GM19193 (cell line): ENCODE results near the gene PTPN14.

Experiments
- POLR2A ChIP-seq: IDR thresholded peaks from 4 replicates; pipeline ENCODE4 v1.6.1; 2011; ENCODE audit not compliant: insufficient read depth, insufficient read length; ENCODE audit errors: extremely low read depth

The PTPN14 gene

GRCh38 chr1:214318356-214318755, 233.0 kb downstream of the PTPN14 start:
- TF ChIP-seq POLR2A = no peak

GRCh38 chr1:214317734-214318133, 233.7 kb downstream of the PTPN14 start:
- TF ChIP-seq POLR2A = no peak

GRCh38 chr1:214317300-214317699, 234.1 kb downstream of the PTPN14 start:
- no peak for TF ChIP-seq POLR2A

GRCh38 chr1:214316593-214316992, 234.8 kb downstream of the PTPN14 start:
- TF ChIP-seq POLR2A = no peak

GRCh38 chr1:214314178-214314843, 237.1 kb downstream of the PTPN14 start:
- no peak for TF ChIP-seq POLR2A

- no peak for TF ChIP-seq POLR2A
Measured at GRCh38 chr1:214312530-214313051, 238.8 kb downstream of the PTPN14 start.

DNA sequence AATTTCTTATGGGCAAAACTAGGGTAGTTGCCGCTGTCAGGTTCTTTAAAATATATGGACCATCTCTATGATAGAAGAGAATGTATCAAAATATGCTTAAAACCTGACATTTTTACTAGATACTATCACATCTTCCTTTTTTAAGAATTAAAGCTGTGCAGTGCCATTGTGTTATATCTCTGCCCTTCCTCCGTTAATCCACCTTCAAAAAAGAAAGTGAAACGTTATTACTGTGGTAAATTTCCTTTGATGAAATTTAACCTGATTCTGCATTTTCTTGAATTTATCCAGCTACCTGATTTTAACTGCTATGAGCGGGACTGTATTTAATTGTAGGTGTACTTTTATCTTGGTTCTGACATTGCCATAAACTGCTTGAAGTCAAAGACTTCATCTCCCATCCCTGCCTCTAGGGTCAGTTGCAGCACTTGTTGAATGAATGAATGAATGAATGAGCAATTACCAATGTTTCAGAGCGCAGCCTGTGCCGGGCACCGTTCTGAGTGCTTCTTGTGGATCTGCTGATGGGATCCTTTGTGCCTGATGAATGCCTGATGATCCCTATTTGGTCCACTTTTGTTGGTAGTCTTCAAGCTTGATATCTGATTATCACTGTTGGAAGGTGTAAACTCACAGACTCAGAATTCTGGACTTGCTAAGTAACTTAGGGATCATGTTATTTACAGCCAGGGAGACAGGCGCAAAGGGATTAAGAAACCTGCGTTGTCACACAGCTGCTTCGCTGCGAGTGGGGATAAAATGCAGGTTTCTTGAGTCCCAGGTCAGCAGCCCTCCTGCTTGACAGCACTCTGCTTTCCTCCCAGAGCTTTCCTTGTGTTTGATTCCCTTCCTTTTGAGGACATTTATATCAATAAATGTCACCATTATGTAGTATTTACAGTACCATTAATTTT, 240.4 kb downstream of the PTPN14 start:
- no peak for TF ChIP-seq POLR2A

DNA sequence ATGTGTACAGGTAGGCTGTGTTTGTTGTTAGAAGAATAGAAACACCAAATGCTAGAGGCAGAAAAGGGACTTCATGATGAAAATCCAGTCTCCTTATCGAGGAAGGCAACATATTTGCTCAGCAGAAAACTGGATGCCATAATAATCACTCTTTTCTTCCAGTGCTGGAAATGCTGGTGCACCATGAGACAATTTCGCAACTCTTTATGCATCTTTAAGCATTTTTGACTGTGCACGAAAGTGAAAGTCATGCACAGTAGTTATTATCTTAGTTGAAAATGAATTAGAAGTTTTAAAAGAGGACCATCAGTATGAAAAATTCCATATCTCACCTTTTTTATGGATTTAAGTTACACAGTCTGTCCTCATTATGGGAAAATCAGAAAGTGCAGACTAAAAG, 241.4 kb downstream of the PTPN14 start:
- no peak for TF ChIP-seq POLR2A

- no peak for TF ChIP-seq POLR2A
Measured at GRCh38 chr1:214306269-214306668, 245.1 kb downstream of the PTPN14 start.

DNA sequence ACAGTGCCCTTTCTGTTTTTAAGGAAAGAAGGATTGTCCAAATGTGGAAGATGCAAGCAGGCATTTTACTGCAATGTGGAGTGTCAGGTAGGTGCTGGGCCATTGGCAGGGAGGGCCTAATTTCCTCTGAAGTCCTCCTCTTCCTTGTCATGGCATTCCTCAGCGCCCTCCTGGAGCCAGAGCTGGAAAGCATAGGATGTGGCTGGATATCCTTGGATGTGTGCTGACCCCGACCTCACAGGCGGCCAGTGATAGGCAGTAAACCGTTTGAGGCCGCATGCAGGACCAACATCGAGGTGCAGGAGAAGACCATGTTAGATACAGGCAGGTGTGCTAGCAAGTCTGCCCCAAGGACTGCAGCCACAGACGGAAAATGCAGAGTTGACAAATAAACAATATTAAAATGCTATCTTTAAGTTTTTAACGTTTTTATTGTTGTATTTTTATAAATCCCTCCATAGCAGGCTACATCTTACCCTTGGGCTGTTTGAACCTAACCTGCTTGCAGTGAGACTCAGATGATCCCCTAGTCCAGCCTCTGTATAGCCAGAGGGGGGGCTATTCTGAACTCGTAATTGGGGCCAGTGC, 246.1 kb downstream of the PTPN14 start:
- TF ChIP-seq POLR2A = no peak

DNA sequence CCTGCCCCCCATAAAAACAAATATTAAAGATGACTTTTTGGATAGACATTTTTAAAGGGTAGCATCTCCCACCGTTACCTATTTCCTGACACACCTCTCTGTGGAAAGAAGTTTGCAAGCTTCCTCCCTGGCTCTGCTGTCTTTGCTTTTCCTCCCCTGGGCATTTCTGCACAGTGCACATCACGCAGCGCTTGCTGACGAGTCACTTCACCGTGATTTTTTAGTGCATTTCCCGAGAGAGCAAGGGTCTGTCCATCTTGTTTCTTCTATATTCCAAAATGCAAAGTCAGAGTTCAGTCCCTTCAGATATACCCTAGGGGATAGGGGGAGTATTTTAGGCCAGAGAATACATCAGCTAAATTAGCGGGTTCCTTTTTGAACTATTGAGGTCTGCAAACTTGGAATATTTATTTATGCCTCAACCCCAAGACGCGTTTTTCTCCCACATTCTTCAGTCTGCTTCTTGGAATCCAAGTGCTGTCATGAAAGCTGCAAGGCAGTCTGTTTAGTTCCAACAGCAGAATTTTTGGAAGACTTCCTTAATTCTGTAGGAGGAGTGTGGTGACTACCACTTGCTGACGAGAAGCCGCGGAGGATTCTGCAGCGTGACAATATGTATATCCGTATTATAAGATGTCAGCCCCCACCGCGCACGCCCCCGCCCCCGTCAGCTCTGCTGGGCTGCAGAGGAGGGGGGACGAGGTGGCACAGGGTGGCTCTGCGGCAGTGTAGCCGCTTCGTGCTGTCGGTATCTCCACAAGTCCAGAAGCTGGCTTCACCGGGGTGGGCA, 248.1 kb downstream of the PTPN14 start:
- TF ChIP-seq POLR2A = no peak

- no peak for TF ChIP-seq POLR2A
Measured at GRCh38 chr1:214301526-214301925, 249.9 kb downstream of the PTPN14 start.

DNA sequence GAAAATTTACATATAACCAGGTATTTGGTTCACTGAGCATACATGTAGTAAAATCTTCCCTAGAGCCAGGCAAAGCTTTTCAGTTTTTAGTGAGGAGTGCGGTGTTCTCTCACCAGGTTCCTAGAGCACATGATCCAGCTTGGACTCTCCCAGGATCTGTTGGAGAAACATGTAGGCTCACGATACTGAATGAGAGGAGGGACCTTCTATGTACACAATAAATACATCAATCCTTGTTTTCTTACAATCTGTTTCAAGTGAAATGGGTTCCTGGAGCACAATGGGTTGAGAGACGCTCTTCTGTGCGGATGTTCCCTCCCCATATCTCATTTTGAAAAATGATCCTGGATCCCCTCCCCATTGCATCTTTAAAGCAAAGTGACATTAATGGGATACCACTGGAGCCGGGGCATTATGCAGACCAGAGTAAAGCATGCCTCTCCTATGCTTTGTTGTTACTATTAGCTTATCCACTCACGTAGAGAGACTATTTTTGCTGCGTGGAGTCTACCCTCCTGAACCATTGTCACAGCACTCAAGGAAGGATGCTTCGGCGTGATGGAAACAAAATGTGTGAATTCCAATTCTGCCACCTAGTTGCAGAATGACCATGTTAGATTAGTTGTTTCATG, 251.1 kb downstream of the PTPN14 start:
- TF ChIP-seq POLR2A = no peak
